Measurements from ENCODE around the gene RPAP3.

- TF ChIP-seq CTCF (conservative IDR thresholded peaks at IDR 0.05; ENCODE audit: low read length) (no peak), EZH2phosphoT487 (IDR thresholded peaks at IDR 0.05; ENCODE audit: borderline replicate concordance, low read depth, low read length) (no peak)
Observed at GRCh38 chr12:47705229-47705565, 633 bp downstream of the RPAP3 start.
